Natural killer cell (primary cell): ENCODE measurements around the gene DOCK4. TPM values are rescaled to one million over a fixed set of nuclear protein-coding genes. Genes with fewer than 3 reads are reported as not detected.

Experiments used
- ATAC-seq, 3 donors: fragments of 150-1000 bp in 2 of 3; fragments of 200-7000 bp in 1 of 3; cut with Tn5 transposase; 1 replicate in 1 of 3; 2 replicates in 2 of 3; pipeline ENCODE4 v1.10.0; 2021; ENCODE audit warnings: mild to moderate bottlenecking in 2 of 3, moderate library complexity in 2 of 3
- DNase-seq, 2 donors: peaks; one replicate each; pipeline versions ENCODE4 v3.0.0 to v3.0.0-alpha.2; 2013 to 2021; ENCODE audit warnings: mixed read lengths in 1 of 2
- H3K27ac ChIP-seq: one replicate; pipeline ENCODE4 v1.5.1; 2013; ENCODE audit warnings: mild to moderate bottlenecking, low read length
- H3K27me3 ChIP-seq: one replicate; pipeline ENCODE4 v1.6.1; 2013; ENCODE audit warnings: low read length; ENCODE audit not compliant: control insufficient read depth, insufficient read depth
- H3K36me3 ChIP-seq: one replicate; pipeline ENCODE4 v1.6.1; 2013; ENCODE audit warnings: low read length; ENCODE audit not compliant: control insufficient read depth, insufficient read depth
- H3K4me1 ChIP-seq: one replicate; pipeline ENCODE4 v1.6.1; 2013; ENCODE audit warnings: low read length; ENCODE audit not compliant: control insufficient read depth, insufficient read depth
- H3K4me3 ChIP-seq: one replicate; pipeline ENCODE4 v1.5.1; 2013; ENCODE audit warnings: low read length
- H3K9me3 ChIP-seq: one replicate; pipeline ENCODE4 v1.6.1; 2013; ENCODE audit warnings: low read length; ENCODE audit not compliant: control insufficient read depth, insufficient read depth
- H3K27ac Mint-ChIP-seq, 2 donors: one replicate each; pipeline ENCODE4 v1.8.0; 2022; ENCODE audit warnings: mild to moderate bottlenecking in 2 of 2, mixed read lengths in 2 of 2, moderate library complexity in 1 of 2
- H3K27me3 Mint-ChIP-seq, 2 donors: one replicate each; pipeline ENCODE4 v1.8.0; 2022; ENCODE audit warnings: low read depth in 2 of 2, mixed read lengths in 2 of 2
- H3K36me3 Mint-ChIP-seq: one replicate; pipeline ENCODE4 v1.8.0; 2022; ENCODE audit warnings: mixed read lengths
- H3K4me1 Mint-ChIP-seq, 2 donors: one replicate each; pipeline ENCODE4 v1.8.0; 2022; ENCODE audit warnings: mixed read lengths in 2 of 2
- H3K4me3 Mint-ChIP-seq: one replicate; pipeline ENCODE4 v1.8.0; 2022; ENCODE audit warnings: mild to moderate bottlenecking, moderate library complexity, mixed read lengths
- H3K9me3 Mint-ChIP-seq, 2 donors: one replicate each; pipeline ENCODE4 v1.8.0; 2022; ENCODE audit warnings: mixed read lengths in 2 of 2
- WGBS: methylation state at CpG from one replicate; pipeline ENCODE4 v1.1.7; 2013; ENCODE audit warnings: missing lambda C conversion rate; ENCODE audit not compliant: insufficient coverage; 5-methylcytosine and 5-hydroxymethylcytosine counted together
- intact Hi-C: fragments of 100-400 bp; cut with micrococcal nuclease; formaldehyde crosslinking; loops from one replicate; pipeline ENCODE4 v1.14.2; 2022
- total RNA-seq, 4 donors: library from RNA; stranded (reverse); fragments of 120-200 nt in 1 of 4; gene quantifications; one replicate each; pipeline versions ENCODE4 v1.2.3 to v1.2.4, GENCODE V29; 2013 to 2022
- TF ChIP-seq, protein P1 (sequence below): fragments of 200-600 bp; IDR thresholded peaks from one replicate; pipeline ENCODE4 v1.8.0; 2022; ENCODE audit warnings: antibody characterized with exemption

Gene DOCK4
- total RNA-seq, 3 donors from 2014 or later (not counting 1 experiment from before 2014, with no cell fraction given), result 0.61 to 2.4 (median 0.89) TPM

DNA sequence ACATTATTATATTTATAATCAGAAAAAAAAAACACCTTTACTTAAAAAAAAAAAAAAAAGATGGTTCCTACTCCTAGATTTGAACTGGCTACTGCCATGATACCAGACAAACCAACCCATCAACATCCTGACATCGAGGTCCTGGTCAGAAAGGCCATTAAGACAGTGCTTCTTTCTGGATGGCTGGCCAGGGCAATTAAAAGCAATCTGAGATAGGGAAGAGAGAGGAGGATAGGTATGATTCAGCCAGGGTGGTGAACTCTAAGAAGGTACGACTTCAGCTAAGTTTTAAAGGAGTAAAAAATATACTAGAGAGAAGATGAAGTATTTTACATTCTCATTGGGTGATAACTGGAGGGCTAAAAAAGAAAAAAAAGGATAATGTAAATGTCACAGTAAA, 139.0 kb downstream of the DOCK4 start:
- Mint-ChIP-seq H3K27ac (no peak overlapping the region), H3K9me3 (no peaks in the 10 kb centered on the region), H3K36me3 (no peaks in the 10 kb centered on the region), H3K4me3 (no peak overlapping the region), H3K27me3 (no peaks in the 10 kb centered on the region), H3K4me1 (no peaks in the 10 kb centered on the region)
- Histone ChIP-seq H3K36me3 (no peaks in the 10 kb centered on the region), H3K27me3 (no peaks in the 10 kb centered on the region), H3K27ac (no peak overlapping the region), H3K4me1 (no peaks in the 10 kb centered on the region), H3K4me3 (no peak overlapping the region), H3K9me3 (no peaks in the 10 kb centered on the region)
- intact Hi-C loops, result no loop called here
- TF ChIP-seq, protein P1, sequence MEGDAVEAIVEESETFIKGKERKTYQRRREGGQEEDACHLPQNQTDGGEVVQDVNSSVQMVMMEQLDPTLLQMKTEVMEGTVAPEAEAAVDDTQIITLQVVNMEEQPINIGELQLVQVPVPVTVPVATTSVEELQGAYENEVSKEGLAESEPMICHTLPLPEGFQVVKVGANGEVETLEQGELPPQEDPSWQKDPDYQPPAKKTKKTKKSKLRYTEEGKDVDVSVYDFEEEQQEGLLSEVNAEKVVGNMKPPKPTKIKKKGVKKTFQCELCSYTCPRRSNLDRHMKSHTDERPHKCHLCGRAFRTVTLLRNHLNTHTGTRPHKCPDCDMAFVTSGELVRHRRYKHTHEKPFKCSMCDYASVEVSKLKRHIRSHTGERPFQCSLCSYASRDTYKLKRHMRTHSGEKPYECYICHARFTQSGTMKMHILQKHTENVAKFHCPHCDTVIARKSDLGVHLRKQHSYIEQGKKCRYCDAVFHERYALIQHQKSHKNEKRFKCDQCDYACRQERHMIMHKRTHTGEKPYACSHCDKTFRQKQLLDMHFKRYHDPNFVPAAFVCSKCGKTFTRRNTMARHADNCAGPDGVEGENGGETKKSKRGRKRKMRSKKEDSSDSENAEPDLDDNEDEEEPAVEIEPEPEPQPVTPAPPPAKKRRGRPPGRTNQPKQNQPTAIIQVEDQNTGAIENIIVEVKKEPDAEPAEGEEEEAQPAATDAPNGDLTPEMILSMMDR, result no peak
- WGBS, result 80% methylated on average over 2 of the region's 2 CpGs
- ATAC-seq (no peak), DNase-seq (no peak)

DNA sequence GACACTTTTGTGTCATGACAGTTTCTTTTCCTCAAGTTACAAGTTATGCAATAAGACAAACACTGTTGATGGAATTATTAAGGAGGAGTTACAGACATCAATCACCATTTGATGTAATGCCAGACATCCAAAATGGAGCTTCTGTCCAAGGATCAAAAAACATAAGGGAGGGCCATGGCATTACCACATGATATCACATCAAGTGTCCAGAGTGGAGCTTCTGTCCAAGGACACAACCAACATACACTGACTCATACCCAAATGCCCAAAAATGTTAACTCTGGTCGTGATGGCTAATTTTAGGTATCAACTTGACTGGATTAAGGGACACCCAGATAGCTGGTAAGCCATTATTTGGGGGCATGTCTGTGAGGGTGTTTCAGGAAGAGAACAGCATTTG, 140.4 kb downstream of the DOCK4 start:
- Mint-ChIP-seq H3K36me3 (no peaks in the 10 kb centered on the region), H3K4me1 (no peaks in the 10 kb centered on the region), H3K27ac (no peak overlapping the region), H3K27me3 (no peaks in the 10 kb centered on the region), H3K9me3 (no peaks in the 10 kb centered on the region), H3K4me3 (no peak overlapping the region)
- Histone ChIP-seq H3K4me3 (no peak overlapping the region), H3K27me3 (no peaks in the 10 kb centered on the region), H3K9me3 (no peaks in the 10 kb centered on the region), H3K4me1 (no peaks in the 10 kb centered on the region), H3K27ac (no peak overlapping the region), H3K36me3 (no peaks in the 10 kb centered on the region)
- no peak for DNase-seq
- intact Hi-C loops, result no loop called here
- no peak for ATAC-seq
- 87% methylated on average over 1 of the region's 1 CpG for WGBS
- TF ChIP-seq, protein P1, result no peak

DNA sequence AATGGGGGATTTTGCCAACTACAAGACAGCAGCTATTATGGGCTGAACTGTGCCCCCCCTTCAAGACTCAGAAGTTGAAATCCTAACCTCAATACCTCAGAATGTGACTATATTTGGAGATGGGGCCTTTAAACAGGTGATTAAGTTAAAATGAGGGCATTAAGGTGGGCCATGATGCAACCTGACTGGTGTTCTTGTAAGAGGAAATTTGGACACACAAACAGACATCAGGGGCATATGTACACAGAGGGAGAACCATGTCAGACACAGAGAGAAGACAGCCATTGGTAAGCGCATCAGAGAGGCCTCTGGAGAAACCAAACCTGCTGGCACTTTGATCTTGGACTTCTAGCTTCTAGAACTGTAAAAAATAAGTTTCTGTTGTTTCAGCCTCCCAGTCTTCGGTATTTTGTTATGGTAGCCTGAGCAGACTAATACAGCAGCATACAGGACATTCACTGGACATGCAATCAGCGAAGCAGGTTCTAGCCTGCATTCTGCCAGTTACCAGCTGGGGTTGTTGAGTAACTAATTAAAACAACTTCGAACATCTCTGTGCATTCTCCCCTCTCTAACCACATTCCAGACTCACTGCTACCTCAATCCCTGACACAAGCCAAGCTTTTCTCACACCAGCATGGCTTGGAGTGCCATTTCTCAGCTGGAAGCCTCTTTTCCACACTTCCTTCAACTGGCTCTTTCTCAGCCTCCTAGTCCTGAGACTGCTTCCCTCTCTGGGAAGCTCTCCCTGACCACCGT, 141.4 kb downstream of the DOCK4 start:
- Histone ChIP-seq H3K4me1 (no peaks in the 10 kb centered on the region), H3K27me3 (no peaks in the 10 kb centered on the region), H3K27ac (no peak overlapping the region), H3K36me3 (no peaks in the 10 kb centered on the region), H3K4me3 (no peak overlapping the region), H3K9me3 (no peaks in the 10 kb centered on the region)
- no peak overlapping the region for H3K27ac Mint-ChIP-seq
- no peak for ATAC-seq
- no peaks in the 10 kb centered on the region for H3K4me1 Mint-ChIP-seq
- H3K27me3 Mint-ChIP-seq, result no peaks in the 10 kb centered on the region
- TF ChIP-seq, protein P1, result no peak
- no peak for DNase-seq
- H3K4me3 Mint-ChIP-seq, result no peak overlapping the region
- H3K9me3 Mint-ChIP-seq, result no peaks in the 10 kb centered on the region
- intact Hi-C loops, result no loop called here
- WGBS, result 94% methylated on average over 5 of the region's 5 CpGs
- H3K36me3 Mint-ChIP-seq, result no peaks in the 10 kb centered on the region

DNA sequence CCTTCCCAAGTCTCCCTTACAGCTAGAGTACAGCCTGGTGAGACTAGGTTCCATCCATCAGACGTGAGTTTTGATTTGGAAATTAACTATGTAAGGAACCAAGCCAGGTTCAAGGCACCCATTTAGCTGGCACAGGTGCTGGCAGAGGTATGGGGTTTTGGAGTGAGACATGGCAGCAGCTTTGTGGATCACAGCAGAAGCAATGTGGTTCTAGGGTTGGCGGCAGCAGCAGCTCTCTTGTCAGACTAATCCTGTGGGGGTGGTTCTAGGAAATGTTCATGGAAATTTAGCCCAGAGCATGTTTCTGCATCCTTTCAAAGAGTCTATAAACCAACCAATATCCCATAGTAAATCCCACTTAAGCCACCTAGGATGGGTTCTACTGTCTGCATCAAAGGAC, 142.2 kb downstream of the DOCK4 start:
- Histone ChIP-seq H3K27ac (no peak overlapping the region), H3K36me3 (no peaks in the 10 kb centered on the region), H3K27me3 (no peaks in the 10 kb centered on the region), H3K4me3 (no peak overlapping the region), H3K9me3 (no peaks in the 10 kb centered on the region), H3K4me1 (no peaks in the 10 kb centered on the region)
- Mint-ChIP-seq H3K36me3 (no peaks in the 10 kb centered on the region), H3K27ac (no peak overlapping the region), H3K4me1 (no peaks in the 10 kb centered on the region), H3K9me3 (no peaks in the 10 kb centered on the region), H3K27me3 (no peaks in the 10 kb centered on the region), H3K4me3 (no peak overlapping the region)
- ATAC-seq (no peak), DNase-seq (no peak)
- intact Hi-C loops, result no loop called here
- TF ChIP-seq, protein P1, result no peak
- 97% methylated on average over 2 of the region's 2 CpGs for WGBS
